Measurements from ENCODE around the gene COL13A1. TPM values are rescaled to one million over a fixed set of nuclear protein-coding genes. Genes with fewer than 3 reads are reported as not detected.

Gene COL13A1
- total and polyA plus RNA-seq, 5 donors from 2014 or later = not detected

DNA sequence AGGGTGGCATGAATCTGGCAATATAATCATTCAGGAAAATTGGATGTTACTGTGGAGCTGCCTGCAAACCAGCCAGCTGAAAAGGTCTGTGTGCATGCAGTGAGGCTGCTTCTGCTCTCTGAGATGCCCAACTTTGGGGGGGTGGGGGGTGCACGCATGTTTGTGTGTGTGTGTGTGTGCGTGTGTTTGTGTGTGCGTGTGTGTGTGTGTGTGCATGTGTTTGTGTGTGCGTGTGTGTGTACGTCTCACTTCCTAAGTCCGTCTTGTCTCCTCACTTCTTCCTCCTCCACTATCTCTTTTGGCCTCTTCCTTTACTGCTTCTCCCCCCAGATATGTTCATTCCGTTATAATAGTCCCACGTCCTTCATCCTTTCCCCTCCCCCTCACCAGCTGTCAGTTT lies 148.1 kb downstream of the COL13A1 start:
- Mint-ChIP-seq H3K27ac (no peak overlapping the region), H3K9me3 (no peaks in the 10 kb centered on the region), H3K4me3 (no peak overlapping the region), H3K36me3 (no peaks in the 10 kb centered on the region), H3K4me1 (no peaks in the 10 kb centered on the region), H3K27me3 (peaks cover 10% of the 10 kb centered on the region)
- ATAC-seq (ENCODE audit: low read depth in 2 of 2) (no peak), DNase-seq (no peak)
- H3K4me3 ChIP-seq (ENCODE audit: low read depth, low read length) = no peak overlapping the region
- no peaks in the 10 kb centered on the region for H3K9me3 ChIP-seq (ENCODE audit: control insufficient read depth in 2 of 2, low read length in 2 of 2)
- H3K36me3 ChIP-seq (ENCODE audit: control insufficient read depth, insufficient read depth, low read length) = no peaks in the 10 kb centered on the region
- no peak overlapping the region for H3K27ac ChIP-seq (ENCODE audit: insufficient read depth, low read length, poor library complexity, severe bottlenecking)
- H3K4me1 ChIP-seq (ENCODE audit: control insufficient read depth, insufficient read depth, low read length, poor library complexity, severe bottlenecking) = no peaks in the 10 kb centered on the region
- no peaks in the 10 kb centered on the region for H3K27me3 ChIP-seq (ENCODE audit: control insufficient read depth, insufficient read depth, low read length)

- Mint-ChIP-seq H3K27ac (no peak overlapping the region), H3K27me3 (peaks cover 4% of the 10 kb centered on the region), H3K36me3 (no peaks in the 10 kb centered on the region), H3K4me1 (no peaks in the 10 kb centered on the region), H3K4me3 (no peak overlapping the region), H3K9me3 (no peaks in the 10 kb centered on the region)
- Histone ChIP-seq H3K4me1 (ENCODE audit: control insufficient read depth, insufficient read depth, low read length, poor library complexity, severe bottlenecking) (no peaks in the 10 kb centered on the region), H3K4me3 (ENCODE audit: low read depth, low read length) (no peak overlapping the region), H3K27ac (ENCODE audit: insufficient read depth, low read length, poor library complexity, severe bottlenecking) (no peak overlapping the region), H3K27me3 (ENCODE audit: control insufficient read depth, insufficient read depth, low read length) (no peaks in the 10 kb centered on the region), H3K9me3 (ENCODE audit: control insufficient read depth in 2 of 2, low read length in 2 of 2) (no peaks in the 10 kb centered on the region), H3K36me3 (ENCODE audit: control insufficient read depth, insufficient read depth, low read length) (no peaks in the 10 kb centered on the region)
- DNase-seq = no peak
- ATAC-seq (ENCODE audit: low read depth in 2 of 2) = no peak
These were observed 150.0 kb downstream of the COL13A1 start for GRCh38 chr10:69951658-69952057.

DNA sequence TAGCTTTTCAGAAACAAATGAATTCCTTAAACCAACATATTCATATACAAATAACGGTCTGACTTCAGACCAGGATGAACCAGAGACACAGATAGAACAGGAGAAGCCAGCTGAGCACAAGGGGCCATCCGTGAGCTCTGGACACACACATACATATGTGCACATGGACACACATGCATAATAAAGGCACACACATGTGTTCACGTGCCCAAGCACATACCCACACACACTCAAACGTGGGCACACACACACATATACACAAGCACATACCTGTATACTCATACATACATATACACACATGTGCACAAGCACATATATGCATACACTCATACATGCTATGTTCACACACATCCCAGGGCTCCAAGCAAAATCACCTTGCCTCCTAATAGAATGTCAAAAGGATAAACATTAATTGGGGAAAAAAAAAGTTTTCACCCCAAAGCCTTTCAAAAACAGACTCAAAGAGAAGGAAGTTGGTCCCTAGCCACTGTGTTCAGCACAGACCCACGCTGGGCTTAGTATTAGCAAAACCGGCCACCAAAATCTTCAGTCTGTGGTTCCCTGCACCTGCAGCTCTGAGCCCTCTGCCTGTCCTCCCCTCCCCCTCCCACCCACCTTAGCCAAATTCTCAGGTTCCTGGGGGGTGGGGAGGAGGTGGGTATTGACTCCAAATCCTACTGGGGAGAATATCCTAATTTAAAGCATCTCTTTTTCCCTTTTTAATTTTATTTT lies 150.5 kb downstream of the COL13A1 start:
- Mint-ChIP-seq H3K27me3 (peaks cover 4% of the 10 kb centered on the region), H3K36me3 (no peaks in the 10 kb centered on the region), H3K9me3 (no peaks in the 10 kb centered on the region), H3K4me3 (no peak overlapping the region), H3K4me1 (no peaks in the 10 kb centered on the region), H3K27ac (no peak overlapping the region)
- Histone ChIP-seq H3K36me3 (ENCODE audit: control insufficient read depth, insufficient read depth, low read length) (no peaks in the 10 kb centered on the region), H3K27ac (ENCODE audit: insufficient read depth, low read length, poor library complexity, severe bottlenecking) (no peak overlapping the region), H3K4me3 (ENCODE audit: low read depth, low read length) (no peak overlapping the region), H3K27me3 (ENCODE audit: control insufficient read depth, insufficient read depth, low read length) (no peaks in the 10 kb centered on the region), H3K4me1 (ENCODE audit: control insufficient read depth, insufficient read depth, low read length, poor library complexity, severe bottlenecking) (no peaks in the 10 kb centered on the region), H3K9me3 (ENCODE audit: control insufficient read depth in 2 of 2, low read length in 2 of 2) (no peaks in the 10 kb centered on the region)
- DNase-seq (no peak), ATAC-seq (ENCODE audit: low read depth in 2 of 2) (no peak)

DNA sequence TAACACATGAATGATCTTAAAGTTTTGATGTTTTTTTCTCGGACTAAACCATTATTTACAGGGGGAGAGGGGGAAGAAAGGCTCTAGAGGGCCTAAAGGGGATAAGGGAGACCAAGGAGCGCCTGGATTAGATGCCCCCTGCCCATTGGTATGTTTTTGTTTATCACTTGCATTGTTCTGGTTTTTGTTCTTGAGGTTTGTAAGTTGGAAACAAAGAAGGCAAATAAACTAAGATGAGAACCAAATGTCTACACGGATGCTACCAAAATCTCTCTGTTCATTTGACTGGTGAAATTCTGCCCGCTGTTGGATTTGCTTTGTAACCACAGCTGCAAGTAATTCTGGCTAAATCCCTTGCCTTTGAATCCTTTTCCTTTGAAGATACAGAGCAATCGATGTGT lies 151.1 kb downstream of the COL13A1 start:
- H3K9me3 Mint-ChIP-seq = no peaks in the 10 kb centered on the region
- no peak overlapping the region for H3K4me3 Mint-ChIP-seq
- Histone ChIP-seq H3K27me3 (ENCODE audit: control insufficient read depth, insufficient read depth, low read length) (no peaks in the 10 kb centered on the region), H3K9me3 (ENCODE audit: control insufficient read depth in 2 of 2, low read length in 2 of 2) (no peaks in the 10 kb centered on the region), H3K27ac (ENCODE audit: insufficient read depth, low read length, poor library complexity, severe bottlenecking) (no peak overlapping the region), H3K4me3 (ENCODE audit: low read depth, low read length) (no peak overlapping the region), H3K4me1 (ENCODE audit: control insufficient read depth, insufficient read depth, low read length, poor library complexity, severe bottlenecking) (no peaks in the 10 kb centered on the region), H3K36me3 (ENCODE audit: control insufficient read depth, insufficient read depth, low read length) (no peaks in the 10 kb centered on the region)
- H3K36me3 Mint-ChIP-seq = no peaks in the 10 kb centered on the region
- peaks cover 5% of the 10 kb centered on the region for H3K27me3 Mint-ChIP-seq
- no peak overlapping the region for H3K27ac Mint-ChIP-seq
- H3K4me1 Mint-ChIP-seq = no peaks in the 10 kb centered on the region
- no peak for DNase-seq
- ATAC-seq (ENCODE audit: low read depth in 2 of 2) = no peak

DNA sequence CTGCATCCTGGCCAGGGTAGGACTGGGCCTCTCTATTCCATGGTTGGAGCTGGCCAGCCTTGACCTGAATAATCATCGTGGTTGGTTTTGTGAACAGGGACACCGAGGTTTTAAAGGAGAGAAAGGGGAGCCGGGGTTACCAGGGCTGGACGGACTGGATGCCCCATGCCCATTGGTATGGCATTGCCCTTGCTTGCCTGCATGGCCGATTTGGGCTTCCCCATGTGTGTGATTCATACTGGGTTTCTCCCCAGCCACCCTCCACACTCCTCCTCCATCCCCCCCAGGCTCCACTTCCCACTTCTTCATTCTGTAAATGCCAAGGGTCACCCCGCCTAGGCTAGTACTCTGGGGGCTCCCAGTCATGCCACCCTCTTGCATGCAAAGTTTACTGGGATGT lies 152.1 kb downstream of the COL13A1 start:
- Histone ChIP-seq H3K27ac (ENCODE audit: insufficient read depth, low read length, poor library complexity, severe bottlenecking) (no peak overlapping the region), H3K27me3 (ENCODE audit: control insufficient read depth, insufficient read depth, low read length) (no peaks in the 10 kb centered on the region), H3K4me3 (ENCODE audit: low read depth, low read length) (no peak overlapping the region), H3K9me3 (ENCODE audit: control insufficient read depth in 2 of 2, low read length in 2 of 2) (no peaks in the 10 kb centered on the region), H3K36me3 (ENCODE audit: control insufficient read depth, insufficient read depth, low read length) (no peaks in the 10 kb centered on the region), H3K4me1 (ENCODE audit: control insufficient read depth, insufficient read depth, low read length, poor library complexity, severe bottlenecking) (no peaks in the 10 kb centered on the region)
- H3K9me3 Mint-ChIP-seq = no peaks in the 10 kb centered on the region
- H3K27ac Mint-ChIP-seq = no peak overlapping the region
- H3K4me3 Mint-ChIP-seq = no peak overlapping the region
- no peaks in the 10 kb centered on the region for H3K36me3 Mint-ChIP-seq
- H3K27me3 Mint-ChIP-seq = peaks cover 11% of the 10 kb centered on the region
- ATAC-seq (ENCODE audit: low read depth in 2 of 2) (peak in 1 of 2 donors; percentile 13), DNase-seq (no peak)
- no peaks in the 10 kb centered on the region for H3K4me1 Mint-ChIP-seq

DNA sequence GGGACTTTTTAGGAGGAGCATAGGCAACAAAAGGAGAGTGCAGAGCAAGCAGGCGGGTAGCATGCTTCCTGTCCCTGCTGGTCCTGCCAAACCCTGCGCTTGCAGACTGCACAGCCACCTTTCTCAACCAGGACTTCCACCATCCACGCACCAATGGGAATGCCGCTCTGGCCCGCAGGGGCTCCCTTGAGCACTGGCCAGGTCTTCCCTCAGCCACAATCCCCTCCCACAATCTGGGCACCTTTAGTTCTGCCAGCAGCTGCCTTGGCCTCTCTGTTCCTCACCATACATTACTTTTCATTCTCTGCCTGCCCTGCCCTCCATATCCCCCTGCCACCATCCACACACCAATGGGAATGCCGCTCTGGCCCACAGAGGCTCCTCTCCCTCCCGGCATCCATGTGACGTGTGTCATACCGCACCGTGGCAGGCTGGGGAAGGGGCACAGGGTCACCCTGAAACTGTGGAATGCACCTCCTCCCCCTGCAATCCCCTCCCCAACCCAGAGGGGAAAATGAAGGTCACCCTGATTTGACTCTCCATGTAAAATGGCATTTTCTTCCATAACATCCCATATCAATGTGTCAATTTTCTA lies 153.6 kb downstream of the COL13A1 start:
- Histone ChIP-seq H3K27me3 (ENCODE audit: control insufficient read depth, insufficient read depth, low read length) (no peaks in the 10 kb centered on the region), H3K4me1 (ENCODE audit: control insufficient read depth, insufficient read depth, low read length, poor library complexity, severe bottlenecking) (no peaks in the 10 kb centered on the region), H3K4me3 (ENCODE audit: low read depth, low read length) (no peak overlapping the region), H3K9me3 (ENCODE audit: control insufficient read depth in 2 of 2, low read length in 2 of 2) (no peaks in the 10 kb centered on the region), H3K36me3 (ENCODE audit: control insufficient read depth, insufficient read depth, low read length) (no peaks in the 10 kb centered on the region), H3K27ac (ENCODE audit: insufficient read depth, low read length, poor library complexity, severe bottlenecking) (no peak overlapping the region)
- DNase-seq = no peak
- Mint-ChIP-seq H3K9me3 (no peaks in the 10 kb centered on the region), H3K36me3 (no peaks in the 10 kb centered on the region), H3K27me3 (peaks cover 15% of the 10 kb centered on the region), H3K4me1 (no peaks in the 10 kb centered on the region), H3K4me3 (no peak overlapping the region), H3K27ac (no peak overlapping the region)
- ATAC-seq (ENCODE audit: low read depth in 2 of 2) = no peak

- H3K4me3 ChIP-seq (ENCODE audit: low read depth, low read length) = no peak overlapping the region
- Mint-ChIP-seq H3K27ac (no peak overlapping the region), H3K4me3 (no peak overlapping the region), H3K9me3 (no peaks in the 10 kb centered on the region), H3K4me1 (no peaks in the 10 kb centered on the region), H3K27me3 (peaks cover 17% of the 10 kb centered on the region), H3K36me3 (no peaks in the 10 kb centered on the region)
- H3K9me3 ChIP-seq (ENCODE audit: control insufficient read depth in 2 of 2, low read length in 2 of 2) = no peaks in the 10 kb centered on the region
- no peaks in the 10 kb centered on the region for H3K36me3 ChIP-seq (ENCODE audit: control insufficient read depth, insufficient read depth, low read length)
- no peak for ATAC-seq (ENCODE audit: low read depth in 2 of 2)
- no peak for DNase-seq
- H3K27me3 ChIP-seq (ENCODE audit: control insufficient read depth, insufficient read depth, low read length) = no peaks in the 10 kb centered on the region
- H3K27ac ChIP-seq (ENCODE audit: insufficient read depth, low read length, poor library complexity, severe bottlenecking) = no peak overlapping the region
- H3K4me1 ChIP-seq (ENCODE audit: control insufficient read depth, insufficient read depth, low read length, poor library complexity, severe bottlenecking) = no peaks in the 10 kb centered on the region
These were observed 154.4 kb downstream of the COL13A1 start for GRCh38 chr10:69955897-69956740.

Data from CD4-positive, CD25-positive, alpha-beta regulatory T cell (primary cell).